A673 (cell line): ENCODE measurements around the gene ARHGAP26. TPM values are rescaled to one million over a fixed set of nuclear protein-coding genes. Genes with fewer than 3 reads are reported as not detected.
A peak's percentile ranks its signal among the peaks of the same experiment; 100 is the strongest.

Experiments used
- BruUV-seq: library from RNA; stranded (reverse); fragments of 400-500 nt; replicated peaks from 2 replicates; lab custom pipeline; 2021; lab: Mats Ljungman, UMichigan
- CTCF ChIA-PET: fragments of 300-600 bp; sonication (Branson Sonifier 250); formaldehyde crosslinking; loops from one replicate; lab custom pipeline; 2022; ENCODE audit warnings: antibody characterized with exemption; lab: Charles Lee
- POLR2A ChIA-PET: fragments of 300-600 bp; sonication (Branson Sonifier 250); formaldehyde crosslinking; loops from one replicate; lab custom pipeline; 2022; ENCODE audit warnings: antibody characterized with exemption; ENCODE audit not compliant: low non-redundant PET; lab: Charles Lee
- DNase-seq: peaks from one replicate; pipeline ENCODE4 v3.0.0-alpha.2; 2015; ENCODE audit warnings: low spot score
- H3K27ac ChIP-seq: fragments of 200-600 bp; sonication (generic); 2 replicates; pipeline ENCODE4 v1.5.1; 2016; ENCODE audit warnings: mixed run types, low read depth, mild to moderate bottlenecking, mixed read lengths, antibody characterized with exemption, low read length; ENCODE audit not compliant: poor library complexity, severe bottlenecking
- H3K27me3 ChIP-seq: fragments of 200-600 bp; sonication (generic); replicated peaks from 2 replicates; pipeline ENCODE4 v1.6.1; 2017; ENCODE audit warnings: mixed run types, low read depth, mild to moderate bottlenecking, mixed read lengths, antibody characterized with exemption, low read length; ENCODE audit not compliant: insufficient read depth, poor library complexity
- H3K36me3 ChIP-seq: fragments of 200-600 bp; sonication (generic); 2 replicates; pipeline ENCODE4 v1.6.1; 2016; ENCODE audit warnings: mixed run types, mild to moderate bottlenecking, mixed read lengths, antibody characterized with exemption, low read length; ENCODE audit not compliant: insufficient read depth, poor library complexity, severe bottlenecking
- H3K4me1 ChIP-seq: fragments of 200-600 bp; sonication (generic); 2 replicates; pipeline ENCODE4 v1.6.1; 2017; ENCODE audit warnings: mixed run types, mild to moderate bottlenecking, mixed read lengths, antibody characterized with exemption, low read length; ENCODE audit not compliant: insufficient read depth, poor library complexity, severe bottlenecking
- H3K4me3 ChIP-seq: fragments of 200-600 bp; sonication (generic); 2 replicates; pipeline ENCODE4 v1.5.1; 2016; ENCODE audit warnings: low read depth, mixed run types, mild to moderate bottlenecking, mixed read lengths, low read length; ENCODE audit not compliant: poor library complexity, severe bottlenecking
- H3K9me3 ChIP-seq: fragments of 200-600 bp; sonication (generic); 2 replicates; pipeline ENCODE4 v1.6.1; 2016; ENCODE audit warnings: mixed run types, low read depth, mild to moderate bottlenecking, mixed read lengths, antibody characterized with exemption, low read length; ENCODE audit not compliant: poor library complexity, severe bottlenecking
- CTCF ChIP-seq: fragments of 300-800, 200-600 bp; sonication (generic); conservative IDR thresholded peaks from 2 replicates; pipeline ENCODE4 v1.5.1; 2017; ENCODE audit warnings: low read depth, mild to moderate bottlenecking, antibody characterized with exemption, low read length, moderate library complexity, mixed read lengths
- EZH2 ChIP-seq: fragments of 200-600 bp; sonication (generic); IDR thresholded peaks from 2 replicates; pipeline ENCODE4 v1.6.1; 2017; ENCODE audit warnings: borderline replicate concordance, low read depth, mild to moderate bottlenecking, mixed read lengths, antibody characterized with exemption, low read length; ENCODE audit not compliant: poor library complexity, severe bottlenecking
- intact Hi-C: fragments of 100-400 bp; cut with micrococcal nuclease; formaldehyde crosslinking; loops from one replicate; pipeline ENCODE4 v1.10.0; 2022; ENCODE audit not compliant: unreplicated experiment
- total RNA-seq: library from RNA; stranded (reverse); gene quantifications from 2 replicates; pipeline ENCODE4 v1.2.3, GENCODE V29; 2021

Gene ARHGAP26
- total RNA-seq, 1 experiment from 2014 or later, result 25.5 TPM

- POLR2A ChIA-PET, result interaction anchor here (0.5 kb wide), 1 partner anchor 451 kb away, joined by 3 read pairs; no protein-coding TSS in a partner anchor
- Histone ChIP-seq H3K27me3 (no peaks in the 10 kb centered on the region), H3K4me3 (no peak overlapping the region), H3K9me3 (no peaks in the 10 kb centered on the region), H3K27ac (no peak overlapping the region), H3K36me3 (no peaks in the 10 kb centered on the region), H3K4me1 (peaks cover 54% of the 10 kb centered on the region)
- DNase-seq, result no peak
- intact Hi-C loops, result no loop called here
- BruUV-seq, result no TSS peak
- CTCF ChIA-PET, result no interaction called here
- TF ChIP-seq EZH2 (no peak), CTCF (no peak)
Observed at GRCh38 chr5:143062379-143062778, 292.2 kb downstream of the ARHGAP26 start.

GRCh38 chr5:143063175-143063970, 293.2 kb downstream of the ARHGAP26 start:
- H3K27ac ChIP-seq, result peak overlapping the region; percentile 77
- H3K9me3 ChIP-seq, result no peaks in the 10 kb centered on the region
- no TSS peak for BruUV-seq
- H3K36me3 ChIP-seq, result no peaks in the 10 kb centered on the region
- H3K27me3 ChIP-seq, result no peaks in the 10 kb centered on the region
- TF ChIP-seq EZH2 (no peak), CTCF (no peak)
- no peak overlapping the region for H3K4me3 ChIP-seq
- ChIA-PET POLR2A (interaction anchor here (0.5 to 0.6 kb wide), 2 partner anchors 19 to 20 kb away, joined by 3 to 7 read pairs; no protein-coding TSS in a partner anchor), CTCF (no interaction called here)
- DNase-seq, result peak; percentile 35
- intact Hi-C loops, result no loop called here
- H3K4me1 ChIP-seq, result peaks cover 58% of the 10 kb centered on the region

- peak overlapping the region; percentile 77 for H3K27ac ChIP-seq
- no peak overlapping the region for H3K4me3 ChIP-seq
- no TSS peak for BruUV-seq
- H3K27me3 ChIP-seq, result no peaks in the 10 kb centered on the region
- no peaks in the 10 kb centered on the region for H3K9me3 ChIP-seq
- TF ChIP-seq CTCF, result no peak
- TF ChIP-seq EZH2, result no peak
- intact Hi-C loops, result no loop called here
- ChIA-PET CTCF (no interaction called here), POLR2A (no interaction called here)
- H3K4me1 ChIP-seq, result peaks cover 61% of the 10 kb centered on the region
- peak; percentile 83 for DNase-seq
- no peaks in the 10 kb centered on the region for H3K36me3 ChIP-seq
Observed at GRCh38 chr5:143064218-143064641, 294.1 kb downstream of the ARHGAP26 start.
